ENCODE measurements around the gene SERTAD4.
"Not testable (repeated sequence)": the region's sequence is repeated elsewhere in the genome, so short reads cannot be mapped to it uniquely, and the experiment has no call there.

Gene SERTAD4

DNA sequence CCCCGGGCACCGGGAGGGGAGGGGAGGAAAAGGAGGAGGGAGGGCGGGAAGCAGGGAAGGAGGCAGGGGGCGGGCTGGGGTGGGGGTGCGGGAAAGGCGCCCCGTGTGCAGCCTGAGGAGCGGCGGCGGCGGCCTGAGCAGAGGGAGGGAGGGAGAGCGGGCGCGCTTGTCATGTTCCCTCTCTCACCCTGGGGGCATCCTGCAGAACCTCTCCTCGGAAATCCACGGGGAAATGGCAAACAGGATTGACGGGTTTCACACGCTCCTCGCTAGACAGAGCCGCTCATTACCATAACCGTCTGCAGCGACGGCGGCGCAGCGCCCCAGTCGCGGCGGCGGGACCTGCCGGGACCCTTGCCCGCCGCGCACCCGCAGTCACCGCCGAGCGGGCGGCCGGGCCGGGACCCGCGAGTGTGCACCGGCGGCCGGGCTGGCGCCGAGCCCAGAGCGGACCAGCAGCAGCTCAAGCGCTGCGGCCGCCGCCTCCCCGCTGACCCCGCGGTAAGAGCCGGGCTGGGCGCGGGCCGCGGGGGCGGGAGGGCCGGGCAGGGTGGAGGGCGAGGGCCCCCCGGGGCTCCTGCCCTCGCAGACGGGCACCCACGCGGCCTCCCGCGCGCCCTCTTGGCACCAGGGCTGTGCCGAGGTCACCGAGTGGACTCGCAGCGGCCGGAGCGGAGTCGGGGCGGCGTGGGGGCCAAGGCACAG lies at the start of gene SERTAD4:
Gene SERTAD4 (plus strand): TSS at position 286 of the 705 bp plus-strand sequence. CDS start 5,165 bp downstream, outside the sequence.
- H3K9ac ChIP-seq (ENCODE audit: low read depth, low read length), result peak within 1 kb of the TSS; percentile 69; the same call in 1 of the 2 replicates
- peaks cover 16% of the 10 kb centered on the region for H3K4me1 ChIP-seq (ENCODE audit: insufficient read depth, low read length)
- no peaks in the 10 kb centered on the region for H3K9me3 ChIP-seq (ENCODE audit: control insufficient read depth, insufficient read depth, low read length)
- no peaks in the 10 kb centered on the region for H3K36me3 ChIP-seq (ENCODE audit: insufficient read depth, low read length)

DNA sequence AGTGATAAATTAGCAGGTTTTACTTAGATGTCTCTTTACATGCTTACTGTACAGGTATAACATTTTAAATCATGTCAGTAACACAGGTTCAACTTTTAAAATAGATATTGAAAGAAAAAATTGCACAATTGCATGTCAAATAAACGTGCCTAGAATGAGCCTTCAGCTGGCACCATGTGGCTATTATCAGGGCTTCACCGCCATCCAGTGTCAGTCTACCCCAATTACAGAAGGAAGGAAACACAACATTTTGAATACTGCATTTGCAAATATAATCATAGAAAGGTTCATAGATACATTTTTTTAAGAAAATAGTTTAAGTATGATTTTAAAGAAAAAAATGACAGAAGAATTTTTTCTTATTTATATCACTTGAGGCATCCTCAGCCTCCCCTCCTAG lies 47.5 kb upstream of the SERTAD4 start:
- no peak overlapping the region for H3K9ac ChIP-seq (ENCODE audit: low read depth, low read length)
- H3K4me1 ChIP-seq (ENCODE audit: insufficient read depth, low read length), result no peaks in the 10 kb centered on the region
- no peaks in the 10 kb centered on the region for H3K9me3 ChIP-seq (ENCODE audit: control insufficient read depth, insufficient read depth, low read length)
- no peaks in the 10 kb centered on the region for H3K36me3 ChIP-seq (ENCODE audit: insufficient read depth, low read length)

DNA sequence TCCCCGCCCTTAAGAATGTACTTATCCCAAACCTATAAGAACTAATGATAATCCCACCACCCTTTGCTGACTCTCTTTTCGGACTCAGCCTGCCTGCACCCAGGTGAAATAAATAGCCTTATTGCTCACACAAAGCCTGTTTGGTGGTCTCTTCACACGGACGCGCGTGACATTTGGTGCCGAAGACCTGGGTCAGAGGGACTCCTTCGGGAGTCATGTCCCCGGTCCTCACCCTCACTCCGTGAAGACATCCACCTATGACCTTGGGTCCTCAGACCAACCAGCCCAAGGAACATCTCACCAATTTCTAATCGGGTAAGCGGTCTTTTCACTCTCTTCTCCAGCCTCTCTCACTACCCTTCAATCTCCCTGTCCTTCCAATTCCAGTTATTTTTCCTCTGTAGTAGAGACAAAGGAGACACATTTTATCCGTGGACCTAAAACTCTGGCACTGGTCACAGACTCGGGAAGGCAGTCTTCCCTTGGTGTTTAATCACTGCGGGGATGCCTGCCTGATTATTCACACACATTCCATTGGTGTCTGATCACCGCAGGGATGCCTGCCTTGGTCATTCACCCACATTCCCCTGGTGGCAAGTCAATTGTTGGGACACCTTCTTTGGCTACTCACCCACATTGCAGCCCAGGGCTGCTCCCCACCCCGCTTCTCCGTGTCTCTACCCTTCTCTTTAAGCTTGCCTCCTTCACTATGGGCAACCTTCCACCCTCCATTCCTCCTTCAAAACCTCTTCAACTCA lies 44.6 kb upstream of the SERTAD4 start:
- not testable (repeated sequence) for H3K9ac ChIP-seq (ENCODE audit: low read depth, low read length); H3K36me3 ChIP-seq (ENCODE audit: insufficient read depth, low read length)

DNA sequence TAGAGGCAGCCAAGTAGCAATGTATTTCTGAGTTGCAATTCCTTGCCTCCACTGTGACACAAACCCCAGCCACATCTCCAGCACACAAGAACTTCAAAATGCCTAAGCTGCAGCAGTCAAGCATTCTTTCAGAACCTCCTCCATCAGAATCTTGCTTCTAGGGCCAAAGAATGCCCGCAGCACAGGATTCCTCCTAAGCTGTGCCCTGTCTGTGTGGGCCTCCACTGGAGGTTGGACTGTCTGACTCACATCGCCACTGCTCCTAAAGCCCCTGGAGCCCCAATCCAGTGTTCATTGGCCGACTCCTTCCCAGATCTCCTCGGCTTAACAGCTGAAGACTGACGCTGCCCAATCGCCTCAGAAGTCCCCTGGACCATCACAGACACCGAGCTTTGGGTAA lies 43.2 kb upstream of the SERTAD4 start:
- Histone ChIP-seq H3K9me3 (ENCODE audit: control insufficient read depth, insufficient read depth, low read length) (no peaks in the 10 kb centered on the region), H3K4me1 (ENCODE audit: insufficient read depth, low read length) (no peaks in the 10 kb centered on the region), H3K36me3 (ENCODE audit: insufficient read depth, low read length) (no peaks in the 10 kb centered on the region), H3K9ac (ENCODE audit: low read depth, low read length) (no peak overlapping the region)

More for the DNA sequence above, 44.6 kb upstream of the SERTAD4 start:
- not testable (repeated sequence) for H3K9me3 ChIP-seq (ENCODE audit: control insufficient read depth, insufficient read depth, low read length); H3K4me1 ChIP-seq (ENCODE audit: insufficient read depth, low read length)

DNA sequence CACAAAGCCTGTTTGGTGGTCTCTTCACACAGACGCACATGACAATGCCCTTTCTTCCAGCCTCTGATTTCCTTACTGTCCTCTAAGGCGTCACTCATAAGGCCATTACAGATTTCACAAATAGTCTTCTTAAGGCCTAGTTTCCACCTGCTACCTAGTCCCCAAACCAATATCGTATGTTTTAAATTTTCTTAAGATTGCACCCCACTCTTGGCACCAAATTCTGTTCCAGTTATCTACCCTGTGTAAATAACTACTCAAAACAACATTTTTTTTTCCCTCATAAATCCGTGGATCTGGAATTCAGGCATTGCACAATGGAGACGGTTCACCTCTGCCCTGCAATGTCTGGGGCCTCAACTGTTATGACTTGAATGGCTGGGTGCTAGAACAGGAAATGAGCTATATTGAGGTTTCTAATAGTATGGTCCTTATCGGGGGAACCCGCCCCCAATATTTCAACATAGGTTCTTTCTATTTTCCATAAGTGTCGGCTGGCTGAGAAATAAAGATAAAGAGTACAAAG lies 36.9 kb upstream of the SERTAD4 start:
- no peak overlapping the region for H3K9ac ChIP-seq (ENCODE audit: low read depth, low read length)
- no peaks in the 10 kb centered on the region for H3K4me1 ChIP-seq (ENCODE audit: insufficient read depth, low read length)
- no peaks in the 10 kb centered on the region; the same call in 1 of the 2 replicates for H3K9me3 ChIP-seq (ENCODE audit: control insufficient read depth, insufficient read depth, low read length)

DNA sequence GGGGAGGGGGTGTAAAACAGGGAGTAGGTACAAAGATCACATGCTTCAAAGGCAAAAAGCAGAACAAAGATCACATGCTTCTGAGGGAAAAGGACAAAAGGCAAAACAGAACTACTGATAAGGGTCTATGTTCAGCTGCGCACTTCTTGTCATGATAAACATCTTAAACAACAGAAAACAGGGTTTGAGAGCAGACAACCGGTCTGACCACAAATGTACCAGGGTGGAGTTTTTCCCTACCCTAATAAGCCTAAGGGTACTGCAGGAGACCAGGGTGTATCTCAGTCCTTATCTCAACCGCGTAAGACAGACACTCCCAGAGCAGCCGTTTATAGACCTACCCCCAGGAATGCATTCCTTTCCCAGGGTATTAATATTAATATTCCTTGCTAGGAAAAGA lies 36.3 kb upstream of the SERTAD4 start:
- H3K9ac ChIP-seq (ENCODE audit: low read depth, low read length); H3K4me1 ChIP-seq (ENCODE audit: insufficient read depth, low read length); H3K36me3 ChIP-seq (ENCODE audit: insufficient read depth, low read length); H3K9me3 ChIP-seq (ENCODE audit: control insufficient read depth, insufficient read depth, low read length): not testable (repeated sequence)

More for the DNA sequence above, 36.9 kb upstream of the SERTAD4 start:
- H3K36me3 ChIP-seq (ENCODE audit: insufficient read depth, low read length), result no peaks in the 10 kb centered on the region

DNA sequence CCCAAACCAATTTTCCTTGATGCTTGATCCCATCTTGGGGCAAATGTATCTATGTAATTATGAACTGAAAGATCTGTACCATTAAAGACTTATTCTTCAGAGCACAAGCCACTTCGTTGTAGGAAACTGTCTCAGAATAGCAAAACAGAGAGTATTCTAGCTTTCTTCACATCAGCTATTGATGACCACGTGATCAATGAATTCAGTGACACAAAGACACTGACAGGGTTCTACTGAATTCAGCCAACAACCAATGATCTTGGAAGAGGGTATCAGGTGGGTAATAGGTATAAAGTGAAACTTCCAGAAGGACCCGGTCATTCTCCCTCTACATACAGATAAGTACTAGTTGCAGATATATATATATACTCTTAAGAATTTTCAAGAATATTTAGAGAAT lies 33.8 kb upstream of the SERTAD4 start:
- H3K36me3 ChIP-seq (ENCODE audit: insufficient read depth, low read length), result no peaks in the 10 kb centered on the region
- H3K4me1 ChIP-seq (ENCODE audit: insufficient read depth, low read length), result no peaks in the 10 kb centered on the region

DNA sequence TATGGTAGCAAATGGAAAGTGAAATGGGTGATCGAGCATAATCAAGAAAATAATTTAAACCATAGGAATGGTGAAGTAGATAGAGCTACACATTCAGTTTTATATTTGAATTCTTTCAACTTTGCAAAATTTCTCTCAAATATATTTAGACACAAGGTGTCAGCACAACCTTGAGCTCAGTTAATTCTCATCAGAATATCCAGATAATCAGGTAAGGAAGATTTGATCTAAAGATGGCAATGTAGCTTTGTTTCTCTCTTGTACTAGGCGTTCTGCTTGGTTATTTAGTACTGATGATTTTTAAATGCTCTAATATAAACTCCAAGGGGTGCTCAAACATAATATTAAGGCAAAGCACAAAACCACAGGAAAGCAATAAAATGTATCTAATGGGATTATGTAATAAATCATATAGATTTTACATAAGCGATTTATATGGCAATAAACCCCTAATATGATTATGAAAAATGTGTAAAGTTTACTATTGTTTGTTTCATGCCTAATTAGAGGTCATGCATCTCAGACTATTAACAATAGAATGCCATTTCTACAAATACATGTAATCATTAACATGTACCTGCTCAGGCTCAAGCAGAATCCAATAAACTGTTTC lies 32.4 kb upstream of the SERTAD4 start:
- H3K36me3 ChIP-seq (ENCODE audit: insufficient read depth, low read length), result no peaks in the 10 kb centered on the region
- H3K4me1 ChIP-seq (ENCODE audit: insufficient read depth, low read length), result no peaks in the 10 kb centered on the region
- H3K9ac ChIP-seq (ENCODE audit: low read depth, low read length), result no peak overlapping the region
- H3K9me3 ChIP-seq (ENCODE audit: control insufficient read depth, insufficient read depth, low read length), result no peaks in the 10 kb centered on the region; the same call in 1 of the 2 replicates

More for the DNA sequence above, 33.8 kb upstream of the SERTAD4 start:
- H3K9ac ChIP-seq (ENCODE audit: low read depth, low read length), result no peak overlapping the region
- H3K9me3 ChIP-seq (ENCODE audit: control insufficient read depth, insufficient read depth, low read length), result no peaks in the 10 kb centered on the region; the same call in 1 of the 2 replicates

DNA sequence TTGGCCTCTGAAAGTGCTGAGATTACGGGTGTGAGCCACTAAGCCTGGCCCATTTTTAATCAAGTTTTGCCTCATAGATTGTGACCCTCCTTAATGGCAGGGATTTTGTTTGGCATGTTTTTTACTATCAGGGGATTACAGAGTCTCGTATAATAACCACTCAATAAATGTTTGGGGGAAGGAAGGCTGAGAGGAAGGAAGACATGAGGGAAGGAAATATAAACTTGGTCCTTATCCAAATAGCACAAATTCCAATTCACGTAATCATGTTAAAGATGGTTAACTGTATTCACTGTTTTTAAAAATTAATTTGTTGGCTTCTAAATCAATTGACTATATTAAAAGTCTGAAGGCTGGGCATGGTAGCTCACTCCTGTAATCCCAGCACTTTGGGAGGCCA lies 30.9 kb upstream of the SERTAD4 start:
- H3K9me3 ChIP-seq (ENCODE audit: control insufficient read depth, insufficient read depth, low read length), result no peaks in the 10 kb centered on the region; the same call in 1 of the 2 replicates
- no peaks in the 10 kb centered on the region for H3K4me1 ChIP-seq (ENCODE audit: insufficient read depth, low read length)
- no peak overlapping the region for H3K9ac ChIP-seq (ENCODE audit: low read depth, low read length)
- no peaks in the 10 kb centered on the region for H3K36me3 ChIP-seq (ENCODE audit: insufficient read depth, low read length)

DNA sequence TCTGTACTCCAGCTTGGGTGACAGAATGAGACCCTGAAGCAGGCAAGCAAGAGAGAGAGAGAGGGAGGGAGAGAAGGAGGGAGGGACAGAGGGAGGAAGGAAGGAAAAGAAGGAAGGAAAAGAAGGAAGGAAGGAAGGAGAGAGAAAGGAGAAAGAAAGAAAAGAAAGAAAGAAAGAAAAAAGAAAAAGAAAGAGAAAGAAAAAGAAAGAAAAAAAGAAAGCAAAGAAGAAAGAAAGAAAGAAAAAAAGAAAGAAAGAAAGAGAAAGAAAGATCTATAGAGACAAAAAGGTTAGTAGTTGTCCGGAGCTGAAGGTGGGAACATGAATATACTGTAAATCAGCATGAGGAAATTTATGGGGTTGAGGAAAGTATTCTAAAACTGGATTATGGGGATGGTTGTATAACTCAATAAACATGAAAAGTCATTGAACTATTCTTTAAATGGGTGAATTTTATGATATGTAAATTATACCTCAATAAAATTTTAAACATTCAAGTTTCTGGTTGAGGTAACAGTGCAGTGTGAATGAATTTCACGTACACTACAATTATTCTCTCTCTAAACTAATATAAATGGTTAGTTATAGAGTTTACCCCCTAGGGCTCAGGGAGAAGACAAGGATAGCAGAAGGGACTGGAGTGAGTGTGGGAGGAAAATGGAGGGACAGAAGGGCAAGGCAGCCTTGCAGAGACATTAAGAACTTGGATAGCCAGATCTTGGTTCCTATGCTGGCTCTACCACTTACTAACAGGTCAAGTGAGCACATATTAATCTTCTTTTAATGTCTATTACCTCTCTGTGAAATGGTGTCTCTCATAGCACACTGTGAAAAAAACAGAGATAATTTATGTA lies 24.8 kb upstream of the SERTAD4 start:
- Histone ChIP-seq H3K4me1 (ENCODE audit: insufficient read depth, low read length) (no peaks in the 10 kb centered on the region), H3K9me3 (ENCODE audit: control insufficient read depth, insufficient read depth, low read length) (no peaks in the 10 kb centered on the region), H3K9ac (ENCODE audit: low read depth, low read length) (no peak overlapping the region), H3K36me3 (ENCODE audit: insufficient read depth, low read length) (no peaks in the 10 kb centered on the region)

DNA sequence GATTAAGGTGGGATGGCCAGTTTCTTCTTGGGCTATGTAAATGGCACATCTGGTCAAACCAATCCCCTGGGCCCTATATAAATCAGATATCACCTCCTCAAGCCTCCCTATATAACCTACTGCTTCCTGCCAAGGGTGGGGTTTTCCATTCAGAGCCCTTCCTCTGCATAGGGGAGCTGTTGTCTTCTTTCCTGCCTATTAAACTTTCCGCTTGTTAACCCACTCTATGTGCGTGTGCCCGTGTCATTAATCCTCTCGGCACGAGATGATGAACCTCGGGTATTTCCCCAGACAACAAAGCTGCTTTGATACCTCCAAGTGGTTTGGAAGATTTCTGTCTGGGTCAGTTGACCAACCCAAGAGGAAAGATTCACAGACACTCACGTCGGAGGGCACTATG lies 19.3 kb upstream of the SERTAD4 start:
- Histone ChIP-seq H3K9me3 (ENCODE audit: control insufficient read depth, insufficient read depth, low read length) (no peaks in the 10 kb centered on the region), H3K4me1 (ENCODE audit: insufficient read depth, low read length) (no peaks in the 10 kb centered on the region), H3K9ac (ENCODE audit: low read depth, low read length) (no peak overlapping the region), H3K36me3 (ENCODE audit: insufficient read depth, low read length) (no peaks in the 10 kb centered on the region)

DNA sequence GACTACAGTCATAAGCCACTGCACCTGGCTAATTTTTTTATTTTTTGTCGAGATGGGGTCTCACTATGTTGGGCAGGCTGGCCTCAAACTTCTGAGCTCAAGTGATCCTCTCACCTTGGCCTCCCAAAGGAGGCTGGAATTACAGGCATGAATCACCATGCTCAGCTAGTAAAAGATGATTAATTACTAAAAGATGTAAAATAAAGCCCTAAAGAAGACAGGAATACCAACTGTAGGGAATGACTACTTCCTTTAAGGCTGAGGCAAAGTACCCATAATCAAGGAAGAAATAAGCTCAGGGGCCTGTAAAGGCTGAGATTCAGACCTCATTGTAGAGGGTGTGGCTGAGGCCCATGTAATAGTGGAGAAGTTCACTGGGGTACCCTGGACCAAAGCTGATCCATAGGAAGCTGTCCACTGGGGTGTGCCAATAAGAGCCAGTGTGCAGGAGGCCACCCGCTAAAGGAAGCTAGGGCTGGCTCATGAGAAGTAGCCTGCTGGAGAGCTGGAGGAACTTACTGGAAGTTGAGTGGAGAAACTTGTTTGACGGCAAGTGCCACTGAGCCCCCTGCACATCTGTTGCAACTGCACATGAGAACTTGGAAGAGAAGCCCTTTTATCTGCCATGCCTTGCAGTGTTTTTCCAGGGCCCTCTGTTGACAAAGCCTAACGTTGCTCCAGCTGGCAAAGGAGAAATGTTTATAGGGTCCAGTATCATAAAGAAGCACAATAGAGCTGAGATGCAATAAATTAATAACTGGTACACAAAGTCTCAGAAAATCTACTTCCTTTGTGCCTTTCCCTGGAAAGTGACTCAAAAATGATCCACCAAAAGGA lies 17.8 kb upstream of the SERTAD4 start:
- Histone ChIP-seq H3K4me1 (ENCODE audit: insufficient read depth, low read length) (no peaks in the 10 kb centered on the region), H3K9ac (ENCODE audit: low read depth, low read length) (no peak overlapping the region), H3K36me3 (ENCODE audit: insufficient read depth, low read length) (no peaks in the 10 kb centered on the region), H3K9me3 (ENCODE audit: control insufficient read depth, insufficient read depth, low read length) (no peaks in the 10 kb centered on the region)

DNA sequence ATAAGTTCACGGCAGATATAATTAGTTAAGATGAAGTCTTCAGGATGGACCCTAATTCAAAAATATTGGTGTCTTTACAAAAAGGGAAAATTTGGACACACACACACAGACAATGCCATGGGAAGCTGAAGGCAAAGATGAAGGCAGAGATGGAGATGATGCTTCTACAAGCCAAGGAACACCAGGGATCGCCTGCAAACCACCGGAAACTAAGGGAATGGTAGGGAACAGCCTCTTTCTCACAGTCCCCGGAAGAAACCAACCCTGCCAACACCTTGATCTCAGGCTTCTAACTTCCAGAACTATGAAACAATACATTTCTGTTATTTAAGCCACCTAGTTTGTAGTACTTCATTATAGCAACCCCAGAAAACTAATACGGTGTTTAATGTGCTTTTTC lies 15.1 kb upstream of the SERTAD4 start:
- Histone ChIP-seq H3K9ac (ENCODE audit: low read depth, low read length) (no peak overlapping the region), H3K4me1 (ENCODE audit: insufficient read depth, low read length) (peaks cover 1% of the 10 kb centered on the region; the same call in 1 of the 2 replicates), H3K9me3 (ENCODE audit: control insufficient read depth, insufficient read depth, low read length) (no peaks in the 10 kb centered on the region)

More for the DNA sequence above, 15.1 kb upstream of the SERTAD4 start:
- no peaks in the 10 kb centered on the region for H3K36me3 ChIP-seq (ENCODE audit: insufficient read depth, low read length)

Measured in ES-I3 (cell line).